CD4-positive, alpha-beta T cell (primary cell): Measurements from ENCODE around the gene ITGB3. TPM values are rescaled to one million over a fixed set of nuclear protein-coding genes. Genes with fewer than 3 reads are reported as not detected.

Source experiments
- ATAC-seq: fragments of 200-7000 bp; cut with Tn5 transposase; one replicate; pipeline ENCODE4 v1.10.0; 2022; ENCODE audit warnings: mild to moderate bottlenecking; ENCODE audit not compliant: poor library complexity
- CTCF ChIA-PET: fragments of 350-600 bp; sonication (Branson Sonifier 250); formaldehyde crosslinking; loops from one replicate; lab custom pipeline; 2021; ENCODE audit warnings: antibody characterized with exemption, inconsistent platforms; lab: Charles Lee
- POLR2A ChIA-PET: fragments of 350-600 bp; sonication (Branson Sonifier 250); formaldehyde crosslinking; loops from one replicate; lab custom pipeline; 2021; ENCODE audit warnings: antibody characterized with exemption, inconsistent platforms; lab: Charles Lee
- DNase-seq, 14 experiments: peaks; one replicate each; pipeline ENCODE4 v3.0.0-alpha.2; 2013 to 2020; ENCODE audit warnings: mixed read lengths in 2 of 14
- H3K27ac ChIP-seq, 2 donors: one replicate each; pipeline versions ENCODE4 v1.5.1 to v1.7.0; 2013; ENCODE audit warnings: low read length in 2 of 2, low read depth in 1 of 2, mild to moderate bottlenecking in 1 of 2
- H3K27me3 ChIP-seq, 2 experiments: 1 replicate in 1 of 2; 2 replicates in 1 of 2; pipeline versions ENCODE4 v1.6.1 to v1.7.0; 2013; ENCODE audit warnings: low read length in 2 of 2, control low read depth in 1 of 2, mild to moderate bottlenecking in 1 of 2, moderate library complexity in 1 of 2; ENCODE audit not compliant: insufficient read depth in 2 of 2, control insufficient read depth in 1 of 2
- H3K36me3 ChIP-seq: one replicate; pipeline ENCODE4 v1.6.1; 2013; ENCODE audit warnings: low read length, control low read depth; ENCODE audit not compliant: insufficient read depth
- H3K4me1 ChIP-seq: one replicate; pipeline ENCODE4 v1.6.1; 2013; ENCODE audit warnings: low read length, control low read depth; ENCODE audit not compliant: insufficient read depth
- H3K4me3 ChIP-seq: one replicate; pipeline ENCODE4 v1.5.1; 2013; ENCODE audit warnings: mild to moderate bottlenecking, low read length, moderate library complexity
- H3K9me3 ChIP-seq, 2 experiments: 1 replicate in 1 of 2; 2 replicates in 1 of 2; pipeline versions ENCODE4 v1.6.1 to v1.7.0; 2013; ENCODE audit warnings: low read length in 2 of 2, mild to moderate bottlenecking in 2 of 2, control low read depth in 1 of 2, moderate library complexity in 1 of 2; ENCODE audit not compliant: control insufficient read depth in 1 of 2, insufficient read depth in 1 of 2
- H3K27ac Mint-ChIP-seq: one replicate; pipeline ENCODE4 v1.8.0; 2020; ENCODE audit warnings: mixed read lengths
- H3K27me3 Mint-ChIP-seq: one replicate; pipeline ENCODE4 v1.8.0; 2021; ENCODE audit warnings: mixed read lengths
- H3K36me3 Mint-ChIP-seq: one replicate; pipeline ENCODE4 v1.8.0; 2021; ENCODE audit warnings: low read depth, mixed read lengths
- H3K4me1 Mint-ChIP-seq: one replicate; pipeline ENCODE4 v1.8.0; 2021; ENCODE audit warnings: low read depth, mixed read lengths
- H3K4me3 Mint-ChIP-seq: one replicate; pipeline ENCODE4 v1.8.0; 2020; ENCODE audit warnings: mild to moderate bottlenecking, mixed read lengths
- H3K9me3 Mint-ChIP-seq: one replicate; pipeline ENCODE4 v1.8.0; 2020; ENCODE audit warnings: mixed read lengths
- CTCF ChIP-seq: fragments of 200-600 bp; IDR thresholded peaks from one replicate; pipeline ENCODE4 v1.8.0; 2022; ENCODE audit warnings: antibody characterized with exemption, mild to moderate bottlenecking
- intact Hi-C, 2 experiments: fragments of 100-400 bp; cut with DNase I in 1 of 2; cut with micrococcal nuclease in 1 of 2; formaldehyde crosslinking; loops; one replicate each; pipeline versions ENCODE4 v1.15.1 to v1.9.0; 2023 to 2025; cut with DNase I, micrococcal nuclease
- total RNA-seq, 174 experiments: library from RNA in 2 of 174; stranded (reverse) in 2 of 174; gene quantifications; one replicate each; pipeline ENCODE4 v1.2.3 and lab custom pipeline; 2021 to 2026

ITGB3 gene
- total RNA-seq, 2 experiments from 2014 or later, result 0.05 TPM; not detected in 1

GRCh38 chr17:47238321-47239010 lies 15.2 kb upstream of the ITGB3 start:
- POLR2A ChIA-PET, result no interaction called here

GRCh38 chr17:47239619-47239966 lies 14.0 kb upstream of the ITGB3 start:
- H3K27ac Mint-ChIP-seq, result no peak overlapping the region
- POLR2A ChIA-PET, result no interaction called here
- no peak for TF ChIP-seq CTCF

More at GRCh38 chr17:47238321-47239010, 15.2 kb upstream of the ITGB3 start:
- Histone ChIP-seq H3K4me3 (no peak overlapping the region), H3K27ac (no peak overlapping the region), H3K9me3 (peaks cover 0 to 4% of the 10 kb centered on the region in 2 experiments), H3K4me1 (peaks cover 7% of the 10 kb centered on the region), H3K27me3 (peaks cover 0 to 2% of the 10 kb centered on the region in 2 experiments), H3K36me3 (no peaks in the 10 kb centered on the region)
- Mint-ChIP-seq H3K27me3 (peaks cover 1% of the 10 kb centered on the region), H3K27ac (no peak overlapping the region), H3K36me3 (no peaks in the 10 kb centered on the region), H3K9me3 (no peaks in the 10 kb centered on the region), H3K4me3 (no peak overlapping the region), H3K4me1 (no peaks in the 10 kb centered on the region)
- DNase-seq (no peak), ATAC-seq (no peak)
- CTCF ChIA-PET, result no interaction called here
- intact Hi-C loops, result no loop called here
- no peak for TF ChIP-seq CTCF

GRCh38 chr17:47239967-47240651 lies 13.5 kb upstream of the ITGB3 start:
- Mint-ChIP-seq H3K36me3 (no peaks in the 10 kb centered on the region), H3K4me3 (no peak overlapping the region), H3K9me3 (no peaks in the 10 kb centered on the region), H3K27me3 (peaks cover 12% of the 10 kb centered on the region), H3K27ac (no peak overlapping the region), H3K4me1 (no peaks in the 10 kb centered on the region)
- CTCF ChIA-PET, result no interaction called here
- DNase-seq, result no peak
- Histone ChIP-seq H3K4me1 (peaks cover 7% of the 10 kb centered on the region), H3K36me3 (no peaks in the 10 kb centered on the region), H3K4me3 (no peak overlapping the region), H3K27me3 (peaks cover 0 to 3% of the 10 kb centered on the region in 2 experiments), H3K9me3 (peaks cover 0 to 4% of the 10 kb centered on the region in 2 experiments), H3K27ac (no peak overlapping the region)
- no peak for TF ChIP-seq CTCF
- ATAC-seq, result no peak
- POLR2A ChIA-PET, result no interaction called here
- intact Hi-C loops, result no loop called here

More at GRCh38 chr17:47239619-47239966, 14.0 kb upstream of the ITGB3 start:
- ATAC-seq (no peak), DNase-seq (no peak)
- Mint-ChIP-seq H3K4me3 (no peak overlapping the region), H3K27me3 (peaks cover 10% of the 10 kb centered on the region), H3K9me3 (no peaks in the 10 kb centered on the region), H3K36me3 (no peaks in the 10 kb centered on the region), H3K4me1 (no peaks in the 10 kb centered on the region)
- H3K4me1 ChIP-seq, result peaks cover 7% of the 10 kb centered on the region
- no peak overlapping the region for H3K4me3 ChIP-seq
- CTCF ChIA-PET, result no interaction called here
- H3K9me3 ChIP-seq, result peaks cover 0 to 4% of the 10 kb centered on the region in 2 experiments
- intact Hi-C loops, result no loop called here
- H3K27me3 ChIP-seq, result peaks cover 0 to 2% of the 10 kb centered on the region in 2 experiments
- H3K27ac ChIP-seq, result no peak overlapping the region
- H3K36me3 ChIP-seq, result no peaks in the 10 kb centered on the region
